GM21526 (cell line): Measurements from ENCODE around the gene HEPH.
"Not testable (repeated sequence)": the region's sequence is repeated elsewhere in the genome, so short reads cannot be mapped to it uniquely, and the experiment has no call there.

ENCODE experiments used
- ATAC-seq: cut with Tn5 transposase; IDR thresholded peaks from one replicate; pipeline ENCODE4 v1.9.1; 2021; ENCODE audit warnings: moderate library complexity; ENCODE audit not compliant: unreplicated experiment, low FRiP score

The HEPH gene, protein sequence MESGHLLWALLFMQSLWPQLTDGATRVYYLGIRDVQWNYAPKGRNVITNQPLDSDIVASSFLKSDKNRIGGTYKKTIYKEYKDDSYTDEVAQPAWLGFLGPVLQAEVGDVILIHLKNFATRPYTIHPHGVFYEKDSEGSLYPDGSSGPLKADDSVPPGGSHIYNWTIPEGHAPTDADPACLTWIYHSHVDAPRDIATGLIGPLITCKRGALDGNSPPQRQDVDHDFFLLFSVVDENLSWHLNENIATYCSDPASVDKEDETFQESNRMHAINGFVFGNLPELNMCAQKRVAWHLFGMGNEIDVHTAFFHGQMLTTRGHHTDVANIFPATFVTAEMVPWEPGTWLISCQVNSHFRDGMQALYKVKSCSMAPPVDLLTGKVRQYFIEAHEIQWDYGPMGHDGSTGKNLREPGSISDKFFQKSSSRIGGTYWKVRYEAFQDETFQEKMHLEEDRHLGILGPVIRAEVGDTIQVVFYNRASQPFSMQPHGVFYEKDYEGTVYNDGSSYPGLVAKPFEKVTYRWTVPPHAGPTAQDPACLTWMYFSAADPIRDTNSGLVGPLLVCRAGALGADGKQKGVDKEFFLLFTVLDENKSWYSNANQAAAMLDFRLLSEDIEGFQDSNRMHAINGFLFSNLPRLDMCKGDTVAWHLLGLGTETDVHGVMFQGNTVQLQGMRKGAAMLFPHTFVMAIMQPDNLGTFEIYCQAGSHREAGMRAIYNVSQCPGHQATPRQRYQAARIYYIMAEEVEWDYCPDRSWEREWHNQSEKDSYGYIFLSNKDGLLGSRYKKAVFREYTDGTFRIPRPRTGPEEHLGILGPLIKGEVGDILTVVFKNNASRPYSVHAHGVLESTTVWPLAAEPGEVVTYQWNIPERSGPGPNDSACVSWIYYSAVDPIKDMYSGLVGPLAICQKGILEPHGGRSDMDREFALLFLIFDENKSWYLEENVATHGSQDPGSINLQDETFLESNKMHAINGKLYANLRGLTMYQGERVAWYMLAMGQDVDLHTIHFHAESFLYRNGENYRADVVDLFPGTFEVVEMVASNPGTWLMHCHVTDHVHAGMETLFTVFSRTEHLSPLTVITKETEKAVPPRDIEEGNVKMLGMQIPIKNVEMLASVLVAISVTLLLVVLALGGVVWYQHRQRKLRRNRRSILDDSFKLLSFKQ

DNA sequence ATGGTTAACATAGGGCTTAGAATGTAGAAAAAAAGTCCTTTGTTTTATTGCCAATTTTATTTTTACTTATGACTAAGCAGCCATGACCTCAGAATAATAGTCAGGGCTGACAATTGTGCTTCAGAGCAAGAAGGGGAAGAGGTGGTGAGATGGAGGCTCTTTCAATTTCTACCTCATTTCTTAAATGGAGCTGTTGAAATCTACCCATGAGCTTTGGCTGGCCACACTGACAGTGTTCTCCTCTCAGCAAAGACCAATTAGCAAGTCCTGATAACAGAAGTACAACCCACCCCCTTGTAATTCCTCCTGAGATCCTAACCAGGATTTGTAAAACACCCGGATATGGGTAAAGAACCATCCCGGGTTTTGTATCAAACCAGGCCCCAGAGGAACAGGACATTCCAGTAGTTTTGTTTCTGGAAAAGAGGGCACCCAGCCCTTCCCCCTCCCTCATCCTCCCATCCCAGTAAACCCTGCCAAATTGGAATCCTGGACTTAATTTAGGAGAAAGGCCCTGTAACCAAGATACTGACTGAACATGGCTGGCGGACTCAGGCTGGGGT lies at the start of gene HEPH:
HEPH (plus strand) TSS at position 399 of the 563 bp plus-strand sequence. CDS start 6,324 bp downstream, outside the sequence.
- ATAC-seq = no peak

DNA sequence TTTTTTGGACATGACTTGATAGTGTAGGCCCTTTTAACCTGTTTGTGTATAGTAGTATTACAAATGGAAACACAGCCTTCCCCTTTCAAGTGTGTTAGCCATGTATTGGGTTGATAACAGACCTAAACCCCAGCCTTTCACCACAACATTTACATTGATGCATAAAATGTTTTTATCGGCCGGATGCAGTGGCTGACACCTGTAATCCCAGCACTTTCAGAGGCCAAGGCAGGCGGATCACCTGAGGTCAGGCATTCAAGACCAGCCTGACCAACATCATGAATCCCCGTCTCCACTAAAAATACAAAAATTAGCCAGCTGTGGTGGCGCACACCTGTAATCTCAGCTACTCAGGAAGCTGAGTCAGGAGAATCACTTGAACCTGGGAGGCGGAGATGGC lies 45.3 kb upstream of the HEPH start:
- not testable (repeated sequence) for ATAC-seq

- ATAC-seq = not testable (repeated sequence)
These were observed 42.7 kb upstream of the HEPH start for GRCh38 chrX:66121354-66121753.

DNA sequence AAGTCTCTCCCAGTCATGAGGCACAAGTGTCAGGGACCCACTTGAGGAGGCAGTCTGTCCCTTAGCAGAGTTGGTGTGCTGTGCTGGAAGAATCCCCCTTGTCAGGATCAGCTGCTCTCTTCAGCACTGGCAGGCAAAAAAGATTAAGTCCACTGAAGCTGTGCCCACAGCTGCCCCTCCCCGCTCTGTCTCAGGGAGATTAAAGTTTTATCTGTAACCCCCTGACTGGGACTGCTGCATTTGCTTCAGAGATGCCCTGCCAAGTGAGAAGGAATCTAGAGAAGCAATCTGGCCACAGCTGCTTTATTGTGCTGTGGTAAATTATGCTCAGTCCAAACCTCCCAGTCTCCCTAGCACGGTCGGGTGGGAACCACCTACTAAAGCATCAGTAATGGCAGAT lies 37.4 kb upstream of the HEPH start:
- ATAC-seq = no peak

GRCh38 chrX:66130469-66130868 lies 33.6 kb upstream of the HEPH start:
- no peak for ATAC-seq

DNA sequence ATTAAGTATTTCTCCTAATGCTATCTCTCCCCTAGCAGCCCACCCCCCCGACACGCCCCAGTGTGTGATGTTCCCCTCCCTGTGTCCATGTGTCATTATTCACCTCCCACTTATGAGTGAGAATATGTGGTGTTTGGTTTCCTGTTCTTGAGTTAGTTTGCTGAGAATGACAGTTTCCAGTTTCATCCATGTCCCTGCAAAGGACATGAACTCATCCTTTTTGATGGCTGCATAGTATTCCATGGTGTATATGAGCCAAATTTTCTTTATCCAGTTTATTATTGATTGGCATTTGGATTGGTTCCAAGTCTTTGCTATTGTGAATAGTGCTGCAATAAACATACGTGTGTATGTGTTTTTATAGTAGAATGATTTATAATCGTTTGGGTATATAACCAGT lies 28.8 kb upstream of the HEPH start:
- ATAC-seq = not testable (repeated sequence)

- no peak for ATAC-seq
These were observed 21.7 kb upstream of the HEPH start for GRCh38 chrX:66142351-66142750.

DNA sequence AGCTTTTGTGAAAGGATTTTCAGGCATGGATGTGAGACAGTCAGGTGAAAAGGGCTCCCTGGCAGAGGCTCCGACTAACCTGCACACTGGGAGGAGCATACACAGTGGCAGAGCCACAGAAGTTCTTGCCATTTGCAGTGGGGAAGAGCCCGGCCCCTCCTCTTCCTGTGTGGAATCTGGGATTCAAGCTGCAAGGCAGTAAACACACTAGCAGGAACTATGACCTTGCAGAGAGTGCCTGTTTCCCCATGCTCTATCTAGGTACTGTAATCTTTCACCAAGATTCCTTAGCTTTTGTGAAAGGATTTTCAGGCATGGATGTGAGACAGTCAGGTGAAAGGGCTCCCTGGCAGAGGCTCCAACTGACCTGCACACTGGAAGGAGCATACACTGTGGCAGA lies 19.8 kb upstream of the HEPH start:
- ATAC-seq = no peak

GRCh38 chrX:66149519-66149918 lies 14.5 kb upstream of the HEPH start:
- no peak for ATAC-seq

- ATAC-seq = no peak
These were observed 13.9 kb upstream of the HEPH start for GRCh38 chrX:66150163-66150562.

GRCh38 chrX:66162331-66162822 lies 1.7 kb upstream of the HEPH start:
- ATAC-seq = no peak

- no peak for ATAC-seq
These were observed 600 bp upstream of the HEPH start for GRCh38 chrX:66163447-66163846.

- no peak for ATAC-seq
These were observed 423 bp downstream of the HEPH start for GRCh38 chrX:66164470-66164869.

DNA sequence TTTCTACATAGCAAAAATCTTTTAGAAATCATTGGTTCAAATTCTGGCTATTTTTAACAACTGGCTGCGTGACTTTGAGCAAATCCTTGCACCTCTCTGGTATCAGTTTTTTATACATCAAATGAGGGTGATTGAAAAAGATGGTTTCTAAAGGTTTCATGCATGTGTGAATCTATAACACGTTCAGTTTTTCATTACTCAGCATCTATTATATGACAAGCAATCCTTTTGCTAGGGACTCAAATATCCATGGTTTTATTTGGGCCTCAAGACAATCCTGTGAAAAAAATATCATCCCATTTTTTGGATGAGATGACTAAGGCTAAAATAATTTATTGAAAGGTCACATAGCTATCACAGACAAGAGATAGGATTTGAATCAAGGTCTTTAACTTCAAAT lies 884 bp downstream of the HEPH start:
- no peak for ATAC-seq

DNA sequence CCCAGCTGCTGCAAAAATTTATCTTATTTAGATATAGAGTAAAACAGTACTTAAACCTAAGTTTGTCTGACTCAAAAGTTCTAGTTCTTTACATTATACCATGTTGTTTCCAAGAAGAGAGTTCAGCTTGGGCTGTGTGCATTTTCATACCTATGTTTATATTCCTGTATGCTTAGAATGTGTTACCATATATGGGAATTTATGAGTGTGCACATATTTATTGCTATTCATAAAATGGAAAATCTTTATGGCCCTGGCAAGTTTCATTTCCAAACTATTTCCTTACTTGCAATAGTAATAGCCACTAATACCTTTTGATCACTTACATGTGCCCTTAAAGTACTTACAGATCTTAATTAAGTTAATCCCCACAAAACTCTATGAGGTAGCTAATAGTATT lies 2.6 kb downstream of the HEPH start:
- ATAC-seq = no peak

DNA sequence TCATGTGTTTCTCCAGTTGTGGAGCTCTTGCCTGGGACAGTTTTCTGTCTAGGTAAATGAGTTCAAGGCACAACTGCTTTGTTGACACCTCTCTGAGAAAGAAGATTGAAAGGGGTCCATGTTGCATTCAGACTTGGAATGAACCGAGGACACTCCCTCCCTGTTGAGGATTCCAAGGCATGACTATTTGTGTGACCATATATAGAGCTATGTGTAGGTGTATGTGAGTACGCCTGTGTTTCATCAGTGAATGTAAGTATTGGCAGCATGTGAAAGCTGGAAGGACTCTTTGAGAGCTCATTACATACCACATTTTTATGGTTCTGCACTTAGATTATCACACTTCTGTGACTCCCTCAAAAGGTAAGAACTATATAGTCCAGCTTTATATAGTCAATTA lies 3.4 kb downstream of the HEPH start:
- no peak for ATAC-seq

- no peak for ATAC-seq
These were observed 12.1 kb downstream of the HEPH start for GRCh38 chrX:66176134-66176533.

DNA sequence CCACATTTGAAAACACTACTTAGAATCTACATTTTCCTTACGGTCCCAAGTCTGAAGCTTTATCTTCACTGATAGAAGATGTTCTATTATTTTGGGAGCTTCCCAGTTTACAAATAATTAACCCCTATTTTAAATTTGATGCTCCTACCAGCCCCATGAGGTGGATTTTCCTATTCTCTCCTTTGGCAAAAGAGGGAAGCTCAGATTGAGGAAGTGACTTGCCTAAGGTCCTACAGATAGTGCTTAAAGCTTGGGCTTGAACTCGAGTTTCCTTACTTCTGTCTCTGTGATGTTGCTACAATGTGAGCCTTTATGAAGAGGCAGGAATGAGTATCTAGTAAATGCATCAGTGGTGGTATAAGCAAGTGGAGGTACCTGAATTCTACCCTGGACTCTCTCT lies 27.5 kb downstream of the HEPH start:
- no peak for ATAC-seq

DNA sequence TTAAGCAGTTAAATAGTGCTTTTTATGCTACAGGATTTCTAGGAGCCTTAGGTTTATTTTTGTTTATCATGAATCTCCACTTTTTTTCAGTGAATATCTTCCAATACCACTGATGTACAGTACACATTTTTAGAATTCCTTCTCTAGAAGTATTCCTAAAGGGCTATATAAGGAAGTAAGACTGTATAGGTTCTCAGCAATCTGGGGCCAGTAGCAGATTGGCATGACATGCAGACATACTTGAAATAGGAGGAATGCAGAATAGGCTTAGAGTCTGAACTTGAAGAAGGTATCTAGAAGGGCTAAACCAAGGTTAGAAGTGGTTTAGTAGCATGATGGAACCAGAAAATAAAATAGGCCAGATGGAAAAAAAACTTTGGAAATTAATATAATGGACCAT lies 29.8 kb downstream of the HEPH start:
- no peak for ATAC-seq

GRCh38 chrX:66200050-66200664 lies 36.1 kb downstream of the HEPH start:
- no peak for ATAC-seq
